Kidney glomerular epithelial cell (primary cell): ENCODE results near the gene RING1.

ENCODE experiments used
- DNase-seq: peaks from one replicate; lab custom pipeline; 2025; lab: John Stamatoyannopoulos, UW

The RING1 gene

GRCh38 chr6:33192105-33192646 lies 16.1 kb upstream of the RING1 start, which contains the start of gene COL11A2:
Gene COL11A2 (minus strand): TSS chr6:33192467. CDS start chr6:33192240, 227 bp downstream.
- DNase-seq: no peak

DNA sequence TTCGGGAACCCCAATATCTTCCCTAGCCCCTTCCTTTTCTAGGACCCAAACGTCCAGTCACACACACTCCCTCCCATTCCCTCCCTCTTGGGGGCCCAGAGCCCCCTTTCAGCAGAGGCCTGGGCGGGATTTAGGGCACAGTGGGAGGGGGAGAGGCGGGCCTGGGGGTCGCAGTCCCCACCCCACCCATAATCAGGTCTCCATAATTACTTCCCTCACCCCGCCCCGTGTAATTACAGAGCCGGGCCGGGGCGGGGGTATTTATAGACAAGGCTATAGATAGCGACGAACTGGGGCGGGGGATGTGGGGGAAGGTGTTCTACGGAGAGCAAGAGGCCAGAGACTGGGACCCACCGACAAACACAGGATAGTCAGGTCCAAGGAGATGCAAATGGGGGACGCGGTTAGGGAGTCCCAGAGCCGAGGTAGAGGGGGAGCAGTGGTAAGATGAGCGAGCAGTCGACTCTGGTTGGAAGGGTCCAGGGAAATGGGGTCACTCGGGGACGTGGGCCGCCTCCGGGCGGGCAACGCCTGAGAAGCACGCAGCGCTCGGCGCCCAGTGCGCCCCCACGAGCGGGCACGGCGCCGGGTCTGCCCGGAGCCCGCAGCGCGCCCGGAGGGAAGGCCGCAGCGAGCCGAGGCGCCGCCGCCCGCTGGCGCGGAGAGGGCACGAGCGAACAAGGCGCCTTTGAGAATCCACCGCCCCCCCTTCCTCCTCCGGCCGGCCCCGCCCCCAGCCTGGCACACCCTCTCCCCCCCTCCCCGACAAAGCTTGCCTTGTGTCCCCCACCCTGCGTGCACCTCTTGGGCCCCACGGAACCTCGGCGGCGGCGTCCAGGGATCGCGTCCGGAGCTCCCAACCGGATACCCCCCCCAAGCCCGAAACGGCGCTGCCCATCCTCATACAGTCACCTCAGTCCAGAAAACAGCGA lies 15.4 kb upstream of the RING1 start:
- no peak for DNase-seq

DNA sequence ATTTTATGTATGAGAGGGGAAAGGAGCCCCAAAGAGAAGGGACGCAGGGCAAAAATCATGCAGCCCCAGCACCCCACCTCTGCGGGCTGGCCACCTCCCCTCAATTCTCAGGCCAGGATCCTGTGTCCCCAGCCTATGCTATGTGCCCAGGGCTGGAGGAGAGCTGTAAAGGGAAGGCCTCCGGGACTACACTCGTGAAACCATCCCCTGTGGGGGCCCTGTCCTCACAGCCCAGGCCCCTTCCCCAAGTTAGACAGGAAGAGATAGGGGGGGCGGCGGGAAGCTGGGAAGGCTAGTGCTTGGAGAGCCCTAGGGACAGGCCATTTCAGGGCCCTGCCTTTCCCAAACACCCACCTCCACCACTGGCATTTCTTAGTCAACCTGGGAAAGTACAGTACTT lies 14.7 kb upstream of the RING1 start:
- DNase-seq: no peak

- no peak for DNase-seq
Observed at GRCh38 chr6:33194431-33194979, 13.8 kb upstream of the RING1 start.

DNA sequence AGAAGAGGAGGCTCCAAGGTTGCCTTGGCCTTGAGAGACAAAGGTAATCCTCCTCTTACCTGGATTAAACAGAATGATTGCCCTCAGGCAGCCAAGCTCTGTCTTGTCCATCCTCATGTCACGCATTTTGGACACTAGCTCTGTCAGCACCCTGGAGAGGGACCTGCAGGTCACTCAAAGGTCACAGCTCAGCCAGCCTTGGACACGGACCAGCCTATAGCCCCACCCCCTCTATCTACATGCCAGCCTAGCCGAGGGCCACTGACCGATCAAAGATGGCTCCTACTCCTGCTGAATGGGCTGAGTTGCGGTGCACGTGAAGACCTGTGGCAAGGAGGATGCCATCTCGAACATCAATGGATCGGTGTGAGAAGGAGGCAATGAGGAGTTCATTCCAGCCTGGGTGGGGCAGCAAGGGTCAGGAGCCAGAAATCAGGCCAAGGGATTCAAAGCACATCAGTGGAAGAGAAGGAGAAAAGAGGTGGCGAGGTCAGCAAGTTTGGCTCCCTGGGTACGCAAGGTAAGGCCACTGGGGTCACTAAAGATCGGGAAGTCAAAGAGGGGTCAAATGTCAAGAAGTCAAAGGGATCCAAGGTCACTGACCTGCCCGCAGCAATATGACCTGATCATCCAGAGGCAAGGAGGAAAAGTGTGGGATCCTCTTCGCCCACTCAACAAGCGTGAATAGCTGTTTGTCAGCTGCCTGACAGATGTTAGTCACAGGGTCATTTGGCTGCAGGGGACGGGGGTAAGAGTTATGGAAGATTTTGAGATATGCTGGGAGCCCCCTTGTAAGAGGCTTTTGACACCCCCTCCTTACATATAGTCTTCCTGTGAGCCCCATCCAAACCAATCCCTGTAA lies 12.8 kb upstream of the RING1 start:
- no peak for DNase-seq

DNA sequence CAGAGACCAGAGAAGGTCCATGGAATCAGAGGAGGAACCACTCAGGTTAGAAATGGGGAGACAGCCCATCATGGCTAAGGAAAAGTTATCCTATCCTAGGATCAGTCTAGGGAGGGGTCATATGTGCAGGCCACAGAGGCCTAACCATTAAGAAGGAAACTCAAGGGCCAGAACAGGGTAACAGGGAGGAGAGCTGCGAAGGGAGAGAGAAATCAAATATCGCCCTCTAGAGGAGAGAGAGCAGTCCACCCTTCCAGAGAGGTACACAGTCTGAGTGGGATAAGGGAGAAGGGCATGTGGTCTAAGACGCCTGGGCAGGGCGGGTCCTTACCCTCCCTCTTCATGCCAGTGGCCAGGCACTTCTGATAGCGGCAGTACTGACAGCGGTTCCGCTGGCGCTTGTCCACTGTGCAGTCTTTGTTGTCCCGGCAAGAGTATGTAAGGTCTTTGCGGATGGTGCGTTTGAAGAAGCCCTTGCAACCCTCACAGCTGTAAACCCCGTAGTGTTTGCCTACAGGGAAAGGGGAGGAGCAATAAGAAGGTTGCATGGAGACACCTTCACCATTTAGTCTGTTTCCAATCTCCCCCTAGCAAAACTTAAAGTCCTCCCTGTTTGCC lies 10.8 kb upstream of the RING1 start:
- DNase-seq: peak; percentile 31

GRCh38 chr6:33198159-33198852 lies 10.0 kb upstream of the RING1 start:
- no peak for DNase-seq

- DNase-seq: no peak
Observed at GRCh38 chr6:33198853-33199436, 9.4 kb upstream of the RING1 start.

DNA sequence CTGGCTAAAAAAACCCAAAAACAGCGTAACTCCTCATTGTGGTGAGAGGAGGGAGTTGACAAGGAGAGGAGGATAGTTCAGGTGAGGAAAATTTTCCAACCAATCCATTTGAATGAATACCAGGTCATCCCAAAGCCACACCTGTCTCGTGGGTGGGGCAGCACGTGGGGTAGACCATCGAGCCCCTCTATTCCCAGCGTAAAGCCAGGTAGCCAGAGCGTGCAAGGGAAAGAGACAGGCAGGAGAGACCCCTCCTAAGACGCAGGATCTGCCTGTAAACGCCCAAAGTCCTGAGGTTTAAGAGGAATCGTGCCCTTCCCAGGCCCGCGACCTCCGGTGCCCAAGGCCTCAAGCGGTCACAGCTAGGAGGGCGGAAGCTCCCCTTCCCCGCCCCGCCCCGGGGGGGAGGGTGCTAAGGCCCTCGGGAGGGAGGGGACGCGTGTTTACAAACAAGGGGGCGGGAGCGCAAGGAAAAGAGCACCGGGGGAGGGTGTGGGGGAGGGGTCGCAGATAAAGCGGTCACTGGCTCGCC lies 8.5 kb upstream of the RING1 start:
- no peak for DNase-seq

GRCh38 chr6:33200219-33201146 lies 7.8 kb upstream of the RING1 start, which contains the start of the genes RXRB and SLC39A7:
Gene RXRB (minus strand): TSS chr6:33200665. CDS start chr6:33200476, 189 bp downstream.
Gene SLC39A7 (plus strand): TSS chr6:33200867. CDS start chr6:33201246, 379 bp downstream.
- DNase-seq: peak; percentile 98

DNA sequence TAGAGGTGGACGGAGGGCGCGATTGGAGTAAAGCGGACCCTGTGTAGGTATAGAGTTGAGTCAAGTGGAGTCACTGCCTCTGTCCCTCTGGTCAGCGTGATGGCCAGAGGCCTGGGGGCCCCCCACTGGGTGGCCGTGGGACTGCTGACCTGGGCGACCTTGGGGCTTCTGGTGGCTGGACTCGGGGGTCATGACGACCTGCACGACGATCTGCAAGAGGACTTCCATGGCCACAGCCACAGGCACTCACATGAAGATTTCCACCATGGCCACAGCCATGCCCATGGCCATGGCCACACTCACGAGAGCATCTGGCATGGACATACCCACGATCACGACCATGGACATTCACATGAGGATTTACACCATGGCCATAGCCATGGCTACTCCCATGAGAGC lies 7.2 kb upstream of the RING1 start:
- no peak for DNase-seq

- DNase-seq: no peak
Observed at GRCh38 chr6:33201935-33202334, 6.4 kb upstream of the RING1 start.

DNA sequence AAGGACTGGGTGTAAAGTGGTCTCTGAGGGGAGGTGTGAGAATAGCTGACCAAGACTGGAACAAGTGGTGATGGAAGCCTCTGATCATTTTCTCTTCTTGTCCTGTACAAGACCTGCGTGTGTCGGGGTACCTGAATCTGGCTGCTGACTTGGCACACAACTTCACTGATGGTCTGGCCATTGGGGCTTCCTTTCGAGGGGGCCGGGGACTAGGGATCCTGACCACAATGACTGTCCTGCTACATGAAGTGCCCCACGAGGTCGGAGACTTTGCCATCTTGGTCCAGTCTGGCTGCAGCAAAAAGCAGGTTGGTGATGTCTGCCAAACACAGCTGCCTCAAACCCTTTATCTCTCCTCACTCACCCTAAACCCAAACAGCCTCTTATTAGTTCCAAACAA lies 5.5 kb upstream of the RING1 start:
- no peak for DNase-seq

GRCh38 chr6:33203443-33204164 lies 4.7 kb upstream of the RING1 start:
- no peak for DNase-seq

GRCh38 chr6:33204165-33204414 lies 4.2 kb upstream of the RING1 start:
- no peak for DNase-seq

- peak; percentile 71 for DNase-seq
Observed at GRCh38 chr6:33204415-33205190, 3.7 kb upstream of the RING1 start, which contains the start of gene HSD17B8. Gene HSD17B8 (plus strand): TSS chr6:33204655. CDS start chr6:33204669, 14 bp downstream.

- DNase-seq: peak; percentile 45
Observed at GRCh38 chr6:33205191-33206026, 2.9 kb upstream of the RING1 start.
